Activated T-cell treated with anti-CD3 and anti-CD28 coated beads for 4 hours (primary cell): ENCODE results near the gene BUB1B.

Experiments
- DNase-seq: peaks from one replicate; pipeline ENCODE4 v3.0.0-alpha.2; 2020

The BUB1B gene

DNA sequence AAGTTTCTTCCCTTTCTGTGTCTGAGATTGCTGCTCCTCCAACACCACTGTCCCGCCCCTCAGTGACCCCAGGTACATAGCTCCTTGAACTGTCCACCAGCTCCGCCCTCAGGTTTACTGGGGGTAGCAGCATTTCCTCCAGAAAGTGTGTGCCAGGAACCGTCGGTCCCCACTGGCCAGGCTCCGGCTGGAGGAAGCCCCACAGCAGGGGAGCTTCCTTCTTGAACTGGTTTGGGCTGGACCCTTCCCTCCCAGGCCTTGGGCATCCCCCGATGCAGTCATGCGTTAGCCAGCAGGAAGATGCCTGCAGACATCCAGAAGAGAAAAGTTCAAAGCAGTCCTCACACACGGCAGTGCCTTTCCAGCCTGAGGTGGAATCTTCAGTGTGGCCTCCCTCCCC lies 97.7 kb downstream of the BUB1B start:
- no peak for DNase-seq

DNA sequence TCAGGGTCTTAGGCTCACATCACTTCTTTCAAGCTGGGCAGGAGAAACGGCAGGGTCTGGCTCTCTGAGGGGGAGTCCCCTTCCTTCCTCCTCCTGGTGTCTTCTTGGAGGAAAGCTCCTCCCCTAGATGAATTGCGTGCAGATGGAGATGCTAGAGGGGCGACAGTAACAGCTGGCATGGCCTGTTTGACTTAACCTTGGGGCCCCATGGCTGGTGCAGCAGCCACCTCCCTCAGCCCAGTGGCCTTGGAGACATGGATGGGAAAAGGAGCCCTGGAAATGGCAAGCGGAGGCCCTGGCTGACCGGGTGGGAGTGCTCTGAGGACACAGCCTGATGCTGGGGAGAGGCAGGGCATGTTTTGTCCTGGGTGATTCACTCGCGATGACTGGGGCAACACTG lies 98.2 kb downstream of the BUB1B start:
- no peak for DNase-seq

- DNase-seq = no peak
These were observed 102.3 kb downstream of the BUB1B start for GRCh38 chr15:40263024-40263754.

GRCh38 chr15:40264321-40265153 lies 103.7 kb downstream of the BUB1B start:
- DNase-seq = no peak

DNA sequence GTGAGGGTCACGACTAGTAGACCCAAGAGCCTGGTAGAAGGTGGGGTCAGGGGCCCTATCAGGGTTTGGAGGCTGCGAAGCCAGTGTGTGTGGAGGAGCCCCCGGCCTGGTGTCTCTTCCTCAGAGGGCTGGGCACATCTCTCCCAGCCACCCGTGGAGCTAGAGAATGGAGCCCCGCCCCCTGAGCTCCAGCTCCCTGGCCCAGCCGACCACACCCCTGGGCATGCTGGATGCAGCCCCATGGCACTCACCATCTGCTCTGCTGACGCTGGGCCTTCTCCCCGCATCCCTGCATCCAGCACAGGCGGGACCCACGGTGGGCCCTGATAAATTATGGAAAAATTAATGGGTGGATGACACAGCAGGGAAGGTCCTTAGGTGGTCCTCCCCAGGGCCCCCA lies 104.5 kb downstream of the BUB1B start:
- no peak for DNase-seq

DNA sequence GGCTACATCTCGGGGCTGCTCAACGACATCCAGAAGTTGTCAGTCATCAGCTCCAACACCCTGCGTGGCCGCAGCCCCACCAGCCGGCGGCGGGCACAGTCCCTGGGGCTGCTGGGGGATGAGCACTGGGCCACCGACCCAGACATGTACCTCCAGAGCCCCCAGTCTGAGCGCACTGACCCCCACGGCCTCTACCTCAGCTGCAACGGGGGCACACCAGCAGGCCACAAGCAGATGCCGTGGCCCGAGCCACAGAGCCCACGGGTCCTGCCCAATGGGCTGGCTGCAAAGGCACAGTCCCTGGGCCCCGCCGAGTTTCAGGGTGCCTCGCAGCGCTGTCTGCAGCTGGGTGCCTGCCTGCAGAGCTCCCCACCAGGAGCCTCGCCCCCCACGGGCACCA lies 105.0 kb downstream of the BUB1B start:
- DNase-seq = no peak

GRCh38 chr15:40266828-40267304 lies 106.0 kb downstream of the BUB1B start:
- DNase-seq = no peak

GRCh38 chr15:40267670-40268069 lies 106.8 kb downstream of the BUB1B start:
- DNase-seq = no peak

DNA sequence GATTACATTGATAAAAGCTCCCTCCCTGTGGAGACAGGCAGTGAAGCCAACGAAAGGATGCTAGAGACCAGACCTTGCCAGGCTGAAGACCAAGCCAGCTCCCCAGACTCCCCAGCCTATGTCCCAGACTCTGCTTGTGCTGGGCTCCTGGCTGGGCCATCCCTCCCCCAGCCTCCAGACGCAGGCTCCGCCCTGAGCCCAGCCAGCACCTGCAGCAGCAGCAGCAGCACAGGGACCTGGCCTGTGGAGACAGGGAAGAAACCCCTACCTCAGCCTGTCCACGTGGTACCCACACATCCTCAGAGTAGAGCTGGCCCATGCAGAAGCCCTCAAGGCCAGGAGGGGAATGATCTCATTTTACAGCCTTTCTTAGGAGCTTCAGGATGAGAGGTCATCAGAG lies 108.7 kb downstream of the BUB1B start:
- no peak for DNase-seq

DNA sequence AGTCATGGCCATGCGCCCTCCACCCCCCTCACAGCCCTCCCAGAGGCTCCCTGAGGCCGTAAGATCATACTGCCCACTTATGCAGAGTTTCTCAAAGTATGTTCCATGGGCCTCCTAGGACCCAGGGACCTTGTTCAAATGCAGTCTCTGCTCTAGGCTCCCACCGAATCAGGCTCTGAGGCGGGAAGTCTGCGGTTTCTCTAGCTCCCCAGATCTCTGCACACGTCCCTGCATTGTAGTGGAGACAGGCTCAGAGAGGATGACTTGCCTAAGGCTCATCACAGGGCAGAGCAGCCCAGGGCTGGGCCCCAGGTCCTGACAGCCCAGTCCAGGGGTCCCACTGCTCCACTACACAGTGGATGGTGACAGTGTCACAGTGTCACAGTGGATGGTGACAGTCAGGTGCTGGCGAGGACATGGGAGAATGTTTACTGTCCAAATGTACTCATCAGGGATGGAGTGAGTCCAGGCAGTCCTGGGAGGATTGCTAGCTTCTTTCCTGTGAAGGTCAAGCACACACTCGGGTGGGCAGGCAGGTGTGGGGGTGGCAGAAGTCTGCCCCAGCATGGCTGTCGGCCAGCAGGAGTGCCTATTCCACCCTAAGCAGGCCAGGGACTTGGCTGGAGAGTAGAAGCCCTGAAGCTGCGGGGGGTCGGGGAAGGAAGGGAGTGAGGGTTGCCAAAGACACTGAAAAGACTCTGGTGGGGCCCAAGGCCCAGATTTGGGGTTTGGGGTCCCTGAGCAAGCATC lies 109.6 kb downstream of the BUB1B start:
- no peak for DNase-seq
